ENCODE results near the gene MKKS. TPM values are rescaled to one million over a fixed set of nuclear protein-coding genes. Genes with fewer than 3 reads are reported as not detected.
A peak's percentile ranks its signal among the peaks of the same experiment; 100 is the strongest.

Gene MKKS
- polyA plus RNA-seq, 2 of the 4 experiments (the other 2 are of a cell fraction) = 24.3 to 85.2 TPM

DNA sequence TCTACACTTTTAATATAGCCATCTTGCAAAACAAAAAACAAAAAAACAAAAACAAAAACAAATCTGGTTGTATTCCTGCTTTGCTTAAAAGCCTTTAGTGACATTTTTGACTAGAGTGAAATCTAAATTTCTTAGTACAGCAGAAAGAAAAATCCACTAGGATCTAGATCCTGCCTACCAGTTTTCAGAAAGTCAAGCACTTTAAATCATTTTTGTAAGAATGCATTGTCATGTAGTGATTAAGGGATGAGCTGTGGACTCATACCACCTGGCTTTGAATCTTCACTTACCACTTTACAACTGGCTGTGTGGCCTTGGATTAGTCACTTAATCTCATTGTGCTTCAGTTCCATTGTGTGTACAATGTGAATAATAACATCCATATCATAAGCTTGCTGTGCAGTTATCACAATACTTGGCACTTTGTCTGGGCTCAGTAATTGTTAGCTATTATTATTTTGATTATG is 4.0 kb downstream of the MKKS start (continued):
- TF ChIP-seq GATA3 (IDR thresholded peaks at IDR 0.05; ENCODE audit: borderline replicate concordance) = peak; percentile 48; the same call in 1 of the 2 replicates
- TF ChIP-seq NPAS2 (CRISPR knock-in tag; IDR thresholded peaks at IDR 0.05; ENCODE audit: borderline replicate concordance) = no peak
- TF ChIP-seq SMC3 (IDR thresholded peaks at IDR 0.05) = no peak
- TF ChIP-seq, protein P1, sequence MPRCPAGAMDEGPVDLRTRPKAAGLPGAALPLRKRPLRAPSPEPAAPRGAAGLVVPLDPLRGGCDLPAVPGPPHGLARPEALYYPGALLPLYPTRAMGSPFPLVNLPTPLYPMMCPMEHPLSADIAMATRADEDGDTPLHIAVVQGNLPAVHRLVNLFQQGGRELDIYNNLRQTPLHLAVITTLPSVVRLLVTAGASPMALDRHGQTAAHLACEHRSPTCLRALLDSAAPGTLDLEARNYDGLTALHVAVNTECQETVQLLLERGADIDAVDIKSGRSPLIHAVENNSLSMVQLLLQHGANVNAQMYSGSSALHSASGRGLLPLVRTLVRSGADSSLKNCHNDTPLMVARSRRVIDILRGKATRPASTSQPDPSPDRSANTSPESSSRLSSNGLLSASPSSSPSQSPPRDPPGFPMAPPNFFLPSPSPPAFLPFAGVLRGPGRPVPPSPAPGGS (IDR thresholded peaks at IDR 0.05) = 0 out of 3 replicates have a peak, but pooled peaks have one; percentile 23
- no peak for TF ChIP-seq ZC3H11A (IDR thresholded peaks at IDR 0.05)
- peak; percentile 66; the same call in 1 of the 2 replicates for TF ChIP-seq FOSL2 (IDR thresholded peaks at IDR 0.05)
- TF ChIP-seq FOSL2 (CRISPR knock-in tag; IDR thresholded peaks at IDR 0.05) = peak; percentile 90
- TF ChIP-seq TP53 (CRISPR knock-in tag; IDR thresholded peaks at IDR 0.05) = no peak

DNA sequence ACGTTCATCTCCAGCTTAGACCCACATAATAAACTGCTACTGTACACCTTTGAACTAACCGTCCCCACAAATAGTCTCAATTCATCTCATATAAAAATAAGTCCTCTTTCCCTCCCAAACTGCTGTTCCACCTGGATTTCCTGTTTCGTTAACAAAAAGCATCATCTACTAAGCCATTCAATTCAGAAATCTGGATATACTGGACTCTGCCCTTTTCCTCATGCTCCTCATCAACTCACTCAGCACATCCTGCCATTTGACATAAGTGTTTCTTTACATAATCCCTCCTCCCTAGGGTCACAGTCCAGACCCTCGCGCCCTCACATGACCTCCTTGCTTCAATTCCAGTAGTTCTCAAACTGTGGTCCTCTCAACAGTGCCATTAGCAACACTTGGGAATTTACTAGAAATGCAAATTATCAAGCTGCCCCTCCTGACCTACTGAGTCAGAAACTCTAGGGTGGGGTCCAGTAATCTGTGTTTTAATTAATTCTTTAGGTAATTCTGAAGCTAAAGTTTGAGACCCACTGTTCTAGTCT is 4.5 kb downstream of the MKKS start:
- H3K9me3 ChIP-seq = no peaks in the 10 kb centered on the region
- FAIRE-seq = no peak
- no peak overlapping the region for H3K4me3 ChIP-seq
- ChIA-PET CTCF (interaction anchor here (0.7 to 10.8 kb wide), 10 partner anchors 12 to 813 kb away, joined by 3 to 123 read pairs (median 5); no protein-coding TSS in a partner anchor), POLR2A (interaction anchor here (1.0 to 1.8 kb wide), 5 partner anchors 60 to 451 kb away, joined by 5 to 14 read pairs (median 6); partner anchors contain the start of gene SNAP25)
- no peak for TF ChIP-seq KDM1A (IDR thresholded peaks at IDR 0.05; ENCODE audit: low read depth)
- TF ChIP-seq ZFP36 (IDR thresholded peaks at IDR 0.05; ENCODE audit: borderline replicate concordance, partially characterized antibody) = no peak
- H3K27ac ChIP-seq = peak overlapping the region; percentile 90 to 96
- WGBS (ENCODE audit: missing lambda C conversion rate) = 90% methylated on average over 5 of the region's 5 CpGs
- peak overlapping the region; percentile 92 for H3K4me2 ChIP-seq
- H3K4me1 ChIP-seq = peaks cover 71% of the 10 kb centered on the region
- no peak for DNase-seq (ENCODE audit: low read depth in 1 of 2, low spot score in 1 of 2)
- ATAC-seq = no peak

DNA sequence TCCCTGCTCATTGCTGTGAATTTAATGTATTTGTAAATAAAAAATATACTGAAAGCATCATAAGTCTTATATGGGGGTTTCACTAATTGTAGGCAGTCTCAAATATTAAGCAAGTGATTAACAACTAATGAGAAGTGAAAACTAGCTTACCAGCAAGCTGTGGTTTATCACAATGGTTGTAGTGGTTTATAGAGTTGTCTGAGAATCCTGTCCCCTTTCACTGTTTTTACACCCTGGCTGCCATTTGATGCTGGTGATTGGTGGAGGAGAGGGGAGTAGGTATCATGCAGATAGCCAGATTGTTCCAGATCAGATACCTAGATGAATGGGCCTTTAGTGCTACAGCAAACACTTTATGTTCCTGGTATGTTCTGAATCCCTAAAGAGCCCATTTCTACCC is 6.0 kb downstream of the MKKS start:
- FAIRE-seq (no peak), ATAC-seq (no peak), DNase-seq (ENCODE audit: low read depth in 1 of 2, low spot score in 1 of 2) (no peak)
- Histone ChIP-seq H3K27ac (peak overlapping the region; percentile 90 to 96), H3K9me3 (no peaks in the 10 kb centered on the region), H3K4me1 (peaks cover 86% of the 10 kb centered on the region), H3K4me3 (no peak overlapping the region), H3K4me2 (no peak overlapping the region)
- ChIA-PET CTCF (interaction anchor here (0.9 to 10.8 kb wide), 27 partner anchors 9 to 811 kb away, joined by 3 to 123 read pairs (median 9); no protein-coding TSS in a partner anchor), POLR2A (no interaction called here)
- TF ChIP-seq CHD4 (IDR thresholded peaks at IDR 0.05; ENCODE audit: borderline replicate concordance) (no peak), EHMT2 (IDR thresholded peaks at IDR 0.05; ENCODE audit: low read depth) (no peak), EP300 (IDR thresholded peaks at IDR 0.05) (no peak), GATA3 (IDR thresholded peaks at IDR 0.05; ENCODE audit: borderline replicate concordance) (no peak), ZSCAN20 (CRISPR knock-in tag; IDR thresholded peaks at IDR 0.05) (no peak), JUNB (IDR thresholded peaks at IDR 0.05) (no peak), NR3C1 (IDR thresholded peaks at IDR 0.05) (no peak), KDM1A (IDR thresholded peaks at IDR 0.05; ENCODE audit: low read depth) (no peak), HOXB5 (CRISPR knock-in tag; IDR thresholded peaks at IDR 0.05) (no peak), HDAC2 (IDR thresholded peaks at IDR 0.05) (no peak), ZNF302 (CRISPR knock-in tag; IDR thresholded peaks at IDR 0.05) (no peak), HEYL (CRISPR knock-in tag; IDR thresholded peaks at IDR 0.05) (no peak)
- TF ChIP-seq, protein P2, sequence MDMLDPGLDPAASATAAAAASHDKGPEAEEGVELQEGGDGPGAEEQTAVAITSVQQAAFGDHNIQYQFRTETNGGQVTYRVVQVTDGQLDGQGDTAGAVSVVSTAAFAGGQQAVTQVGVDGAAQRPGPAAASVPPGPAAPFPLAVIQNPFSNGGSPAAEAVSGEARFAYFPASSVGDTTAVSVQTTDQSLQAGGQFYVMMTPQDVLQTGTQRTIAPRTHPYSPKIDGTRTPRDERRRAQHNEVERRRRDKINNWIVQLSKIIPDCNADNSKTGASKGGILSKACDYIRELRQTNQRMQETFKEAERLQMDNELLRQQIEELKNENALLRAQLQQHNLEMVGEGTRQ (IDR thresholded peaks at IDR 0.05) = no peak
